Omental fat pad (tissue), 4 donors: ENCODE data around the gene ZNF175. TPM values are rescaled to one million over a fixed set of nuclear protein-coding genes. Genes with fewer than 3 reads are reported as not detected.

Experiments used
- ATAC-seq: fragments of 150-250 bp; one replicate; pipeline ENCODE4 v1.9.1; 2016; ENCODE audit warnings: mild to moderate bottlenecking, moderate library complexity; ENCODE audit not compliant: low FRiP score
- DNase-seq: peaks from one replicate; pipeline ENCODE4 v3.0.0-alpha.2; 2019; ENCODE audit warnings: low spot score
- CTCF ChIP-seq, 3 donors: fragments of 450-650 bp; IDR thresholded peaks; one replicate each; pipeline ENCODE4 v1.5.1; 2016 to 2017; ENCODE audit warnings: antibody characterized with exemption in 3 of 3, mild to moderate bottlenecking in 3 of 3, moderate library complexity in 2 of 3
- total RNA-seq, 4 donors: library from RNA; depleted of rRNA; stranded (reverse); fragments of >200 nt; gene quantifications; one replicate each; pipeline ENCODE4 v1.1.0, GENCODE V29; 2016

ZNF175 gene
- 10 to 100 TPM in 1 of 4 donors, 1 to 10 TPM in 3; 2.2 to 11.5 (median 6.0) TPM for total RNA-seq

- ATAC-seq (peak; percentile 96), DNase-seq (peak; percentile 81)
- no peak for TF ChIP-seq CTCF (IDR thresholded peaks at IDR 0.05)
Measured at GRCh38 chr19:51570962-51571575, at the start of gene ZNF175. Gene ZNF175, plus strand, starts transcription at chr19:51571283. Its CDS starts 2,047 bp downstream, at chr19:51573330.

- ATAC-seq = no peak
- DNase-seq = no peak
- TF ChIP-seq CTCF (IDR thresholded peaks at IDR 0.05) = no peak
Measured at GRCh38 chr19:51521357-51521756, 49.7 kb upstream of the ZNF175 start.

- TF ChIP-seq CTCF (IDR thresholded peaks at IDR 0.05) = no peak
- DNase-seq (no peak), ATAC-seq (no peak)
Measured at GRCh38 chr19:51521781-51522180, 49.3 kb upstream of the ZNF175 start.

GRCh38 chr19:51524666-51525264 is 46.3 kb upstream of the ZNF175 start:
- ATAC-seq = no peak
- TF ChIP-seq CTCF (IDR thresholded peaks at IDR 0.05) = no peak
- DNase-seq = no peak

GRCh38 chr19:51525651-51526050 is 45.4 kb upstream of the ZNF175 start:
- ATAC-seq (no peak), DNase-seq (no peak)
- TF ChIP-seq CTCF (IDR thresholded peaks at IDR 0.05) = no peak

GRCh38 chr19:51529301-51529700 is 41.8 kb upstream of the ZNF175 start:
- no peak for DNase-seq
- TF ChIP-seq CTCF (IDR thresholded peaks at IDR 0.05) = no peak
- ATAC-seq = no peak

- ATAC-seq = no peak
Measured at GRCh38 chr19:51530616-51531015, 40.5 kb upstream of the ZNF175 start.

More at GRCh38 chr19:51530616-51531015, 40.5 kb upstream of the ZNF175 start:
- DNase-seq = no peak
- TF ChIP-seq CTCF (IDR thresholded peaks at IDR 0.05) = no peak
